Fibroblast of lung (primary cell): ENCODE data around the gene C1QL1. TPM values are rescaled to one million over a fixed set of nuclear protein-coding genes. Genes with fewer than 3 reads are reported as not detected.

Source experiments
- DNase-seq, 2 donors: peaks; one replicate each; pipeline versions ENCODE4 v3.0.0 to v3.0.0-alpha.2; 2010; ENCODE audit warnings: low read depth in 2 of 2
- H2AFZ ChIP-seq: 2 replicates; pipeline ENCODE4 v1.5.1; 2012; ENCODE audit warnings: low read length, control low read depth, inconsistent platforms
- H3K27ac ChIP-seq: 2 replicates; pipeline ENCODE4 v1.5.1; 2011; ENCODE audit warnings: low read length, control low read depth; ENCODE audit not compliant: insufficient read depth
- H3K27me3 ChIP-seq: 2 replicates; pipeline ENCODE4 v1.5.1; 2011; ENCODE audit warnings: mild to moderate bottlenecking, low read length; ENCODE audit not compliant: control insufficient read depth, insufficient read depth
- H3K36me3 ChIP-seq: 2 replicates; pipeline ENCODE4 v1.5.1; 2011; ENCODE audit warnings: low read length; ENCODE audit not compliant: control insufficient read depth, insufficient read depth
- H3K4me1 ChIP-seq: 2 replicates; pipeline ENCODE4 v1.5.1; 2011; ENCODE audit warnings: low read length; ENCODE audit not compliant: control insufficient read depth, insufficient read depth; ENCODE audit errors: extremely low read depth
- H3K4me2 ChIP-seq: 2 replicates; pipeline ENCODE4 v1.5.1; 2011; ENCODE audit warnings: low read length, control low read depth; ENCODE audit not compliant: insufficient read depth; ENCODE audit errors: extremely low read depth
- H3K4me3 ChIP-seq, 4 experiments: fragments of 200-600 bp in 1 of 4; sonication (generic) in 1 of 4; replicated peaks in 1 of 4; 2 replicates each; pipeline ENCODE4 v1.5.1; 2011 to 2016; ENCODE audit warnings: low read length in 4 of 4, low read depth in 3 of 4, mild to moderate bottlenecking in 3 of 4, control low read depth in 2 of 4, inconsistent platforms in 1 of 4, mixed read lengths in 1 of 4; ENCODE audit not compliant: insufficient read depth in 1 of 4; ENCODE audit errors: control extremely low read depth in 1 of 4
- H3K79me2 ChIP-seq: 2 replicates; pipeline ENCODE4 v1.5.1; 2012; ENCODE audit warnings: mild to moderate bottlenecking, low read length, inconsistent platforms; ENCODE audit not compliant: control insufficient read depth, insufficient read depth
- H3K9ac ChIP-seq: 2 replicates; pipeline ENCODE4 v1.5.1; 2011; ENCODE audit warnings: mild to moderate bottlenecking, low read length, control low read depth; ENCODE audit not compliant: insufficient read depth
- H3K9me3 ChIP-seq: 2 replicates; pipeline ENCODE4 v1.5.1; 2012; ENCODE audit warnings: low read depth, low read length; ENCODE audit not compliant: control insufficient read depth, insufficient read depth
- H4K20me1 ChIP-seq: 2 replicates; pipeline ENCODE4 v1.5.1; 2011; ENCODE audit warnings: low read length; ENCODE audit not compliant: control insufficient read depth, insufficient read depth; ENCODE audit errors: extremely low read depth
- CTCF ChIP-seq, 2 donors: IDR thresholded peaks in 1 of 2; conservative IDR thresholded peaks in 1 of 2; 1 replicate in 1 of 2; 2 replicates in 1 of 2; pipeline ENCODE4 v1.5.1; 2011 to 2012; ENCODE audit warnings: low read length in 2 of 2, control low read depth in 1 of 2, inconsistent platforms in 1 of 2, low read depth in 1 of 2, mild to moderate bottlenecking in 1 of 2
- EZH2 ChIP-seq: IDR thresholded peaks from 2 replicates; pipeline ENCODE4 v1.5.1; 2012; ENCODE audit warnings: low read length, control low read depth, mild to moderate bottlenecking; ENCODE audit errors: missing control alignments
- polyA plus RNA-seq, 2 donors: library from polyadenylated mRNA; depleted of rRNA in 1 of 2; stranded (reverse) in 1 of 2; unstranded in 1 of 2; fragments of >200 nt; gene quantifications; 2 replicates each; pipeline ENCODE4 v1.2.1, GENCODE V29; 2011 to 2012; ENCODE audit warnings: missing spikeins in 1 of 2
- total RNA-seq: library from RNA; depleted of rRNA; stranded (reverse); fragments of >200 nt; gene quantifications from 2 replicates; pipeline ENCODE4 v1.2.1, GENCODE V29; 2014

Gene C1QL1
- total and polyA plus RNA-seq, 2 donors (not counting 1 experiment from before 2014, with no cell fraction given), result 0.53 to 1.3 TPM

DNA sequence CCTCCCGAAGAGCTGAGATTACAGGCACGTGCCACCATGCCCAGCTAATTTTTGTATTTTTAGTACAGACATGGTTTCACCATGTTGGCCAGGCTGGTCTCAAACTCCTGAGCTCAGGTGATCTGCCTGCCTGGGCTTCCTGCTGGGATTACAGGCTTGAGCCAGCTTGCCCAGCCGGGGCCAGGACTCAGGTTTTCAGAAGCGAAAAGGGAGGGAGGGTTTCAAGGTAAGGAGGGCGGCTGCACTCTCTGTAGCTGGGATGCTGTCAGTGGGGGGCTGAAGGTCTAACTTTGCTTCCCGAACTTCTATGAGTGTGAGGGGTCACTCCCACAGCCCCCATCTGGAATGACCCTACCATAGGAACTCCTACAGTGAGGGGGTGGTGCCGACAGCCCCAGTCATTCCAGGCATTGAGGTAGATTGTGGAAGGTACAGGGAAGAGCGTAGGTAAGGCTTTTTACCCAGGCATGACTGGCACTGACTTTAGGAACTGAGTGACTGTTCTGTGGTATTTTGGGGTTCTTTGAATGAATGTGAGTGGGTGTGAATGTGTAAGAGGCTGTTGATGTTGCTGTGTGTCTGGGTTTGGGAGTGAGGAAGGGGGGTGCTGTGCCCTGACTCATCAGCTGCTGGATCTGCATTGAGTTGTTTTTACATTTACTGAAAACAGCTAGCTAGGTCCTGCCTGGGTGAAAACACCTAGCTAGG is 3.8 kb upstream of the C1QL1 start:
- H3K9me3 ChIP-seq, result no peaks in the 10 kb centered on the region
- no peak overlapping the region for H3K9ac ChIP-seq
- TF ChIP-seq CTCF (conservative IDR thresholded peaks at IDR 0.05 in 1 of 2, IDR thresholded peaks at IDR 0.05 in 1 of 2; ENCODE audit: low read depth in 1 of 2, low read length in 2 of 2), result no peak
- no peak for TF ChIP-seq EZH2
- H4K20me1 ChIP-seq, result no peaks in the 10 kb centered on the region
- H3K4me1 ChIP-seq, result peaks cover 2% of the 10 kb centered on the region
- H3K36me3 ChIP-seq, result no peaks in the 10 kb centered on the region
- no peak overlapping the region for H3K4me2 ChIP-seq
- no peak overlapping the region for H3K27ac ChIP-seq
- no peaks in the 10 kb centered on the region for H3K79me2 ChIP-seq
- H2AFZ ChIP-seq, result no peak overlapping the region
- H3K4me3 ChIP-seq, result no peak overlapping the region
- H3K27me3 ChIP-seq, result peaks cover 21% of the 10 kb centered on the region
- peak; percentile 24 to 81 for DNase-seq

GRCh38 chr17:44970136-44970741 is 2.1 kb upstream of the C1QL1 start:
- Histone ChIP-seq H2AFZ (peak overlapping the region; percentile 33), H3K9me3 (no peaks in the 10 kb centered on the region), H3K79me2 (no peaks in the 10 kb centered on the region), H3K27me3 (peaks cover 36% of the 10 kb centered on the region), H3K36me3 (no peaks in the 10 kb centered on the region), H3K27ac (no peak overlapping the region), H3K4me2 (peak overlapping the region; percentile 86), H3K9ac (no peak overlapping the region), H4K20me1 (no peaks in the 10 kb centered on the region), H3K4me3 (peak overlapping the region; percentile 17 to 57 (median 38)), H3K4me1 (peaks cover 2% of the 10 kb centered on the region)
- no peak for TF ChIP-seq CTCF (conservative IDR thresholded peaks at IDR 0.05 in 1 of 2, IDR thresholded peaks at IDR 0.05 in 1 of 2; ENCODE audit: low read depth in 1 of 2, low read length in 2 of 2)
- no peak for TF ChIP-seq EZH2
- peak in 1 of 2 donors; percentile 31 for DNase-seq

DNA sequence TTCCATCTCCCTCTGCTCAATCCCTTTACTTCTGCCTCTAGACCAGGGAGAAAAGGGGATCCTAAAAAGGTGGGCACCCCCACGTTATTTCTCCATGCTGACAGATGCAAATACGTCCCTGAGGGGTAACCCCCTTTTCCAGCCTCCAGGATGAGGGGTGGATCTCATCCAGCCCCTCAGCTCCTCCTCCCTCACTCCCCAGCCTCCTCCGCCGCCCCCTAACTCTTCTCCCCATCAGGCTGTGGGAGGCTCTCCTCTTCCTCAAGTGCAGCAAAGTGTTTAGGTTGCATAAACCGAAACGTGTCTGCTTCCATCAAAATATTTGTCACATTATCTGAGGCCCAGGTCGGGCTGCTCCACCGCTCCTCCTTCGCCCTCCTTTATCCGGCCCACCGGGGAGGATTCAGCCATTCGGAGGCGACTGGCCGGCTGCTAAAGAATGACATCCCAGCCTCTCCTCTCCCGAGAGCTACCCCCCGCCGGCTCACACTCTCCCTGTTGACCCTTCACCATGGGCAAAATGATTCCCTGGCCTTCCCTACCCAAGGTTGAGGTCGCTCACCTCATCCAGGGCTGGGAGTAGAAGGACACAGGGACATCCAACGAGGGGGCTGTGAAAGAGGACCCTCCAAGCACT is 1.2 kb upstream of the C1QL1 start:
- no peak overlapping the region for H2AFZ ChIP-seq

More for the DNA sequence above, 1.2 kb upstream of the C1QL1 start:
- Histone ChIP-seq H3K4me2 (no peak overlapping the region), H3K9me3 (no peaks in the 10 kb centered on the region), H4K20me1 (no peaks in the 10 kb centered on the region), H3K79me2 (no peaks in the 10 kb centered on the region), H3K9ac (no peak overlapping the region), H3K36me3 (no peaks in the 10 kb centered on the region), H3K27ac (no peak overlapping the region), H3K4me3 (no peak overlapping the region), H3K27me3 (peaks cover 36% of the 10 kb centered on the region), H3K4me1 (peaks cover 2% of the 10 kb centered on the region)
- TF ChIP-seq EZH2 (no peak), CTCF (conservative IDR thresholded peaks at IDR 0.05 in 1 of 2, IDR thresholded peaks at IDR 0.05 in 1 of 2; ENCODE audit: low read depth in 1 of 2, low read length in 2 of 2) (no peak)
- DNase-seq, result no peak
